Metanephros (tissue), 1 donor: ENCODE results near the gene FAAH. TPM values are rescaled to one million over a fixed set of nuclear protein-coding genes. Genes with fewer than 3 reads are reported as not detected.

Experiments
- total RNA-seq: library from RNA; depleted of rRNA; stranded (reverse); fragments of >200 nt; gene quantifications from one replicate; pipeline ENCODE4 v1.2.3, GENCODE V29; 2014

FAAH gene
- total RNA-seq = 27.0 TPM

DNA sequence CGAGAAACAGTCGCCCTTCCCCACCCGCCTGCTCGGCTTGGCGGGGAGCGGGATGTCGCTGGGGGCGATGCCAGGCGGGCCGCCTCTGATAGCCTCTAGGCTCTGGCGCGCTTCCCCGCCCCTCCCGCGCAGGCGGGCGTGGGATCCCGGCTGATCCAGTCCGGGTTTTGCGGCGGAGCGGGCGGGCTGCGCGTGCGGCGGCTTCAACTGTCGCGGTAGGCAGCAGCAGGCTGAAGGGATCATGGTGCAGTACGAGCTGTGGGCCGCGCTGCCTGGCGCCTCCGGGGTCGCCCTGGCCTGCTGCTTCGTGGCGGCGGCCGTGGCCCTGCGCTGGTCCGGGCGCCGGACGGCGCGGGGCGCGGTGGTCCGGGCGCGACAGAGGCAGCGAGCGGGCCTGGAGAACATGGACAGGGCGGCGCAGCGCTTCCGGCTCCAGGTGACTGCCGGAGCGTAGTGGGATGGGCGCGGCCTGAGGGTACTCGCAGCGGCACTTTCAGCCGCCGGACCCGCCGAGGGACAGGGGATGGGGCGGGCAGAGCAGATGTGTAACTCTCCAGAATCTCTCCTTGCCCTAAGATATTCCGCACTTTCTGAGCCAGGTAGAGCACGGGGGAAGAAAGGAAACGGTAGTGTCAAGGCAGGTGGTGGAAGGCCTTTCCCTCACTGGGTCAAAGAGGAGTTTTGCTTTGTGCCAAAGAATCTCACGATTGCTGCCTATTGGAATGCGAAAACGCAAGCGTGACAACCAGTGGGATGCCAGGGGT is at the start of gene FAAH:
Gene FAAH, plus strand, starts transcription at position 210 of the 764 bp plus-strand sequence. Its CDS starts 32 bp downstream, at position 242.

Other genes with a start within 250 kb of the FAAH start
- 34.1 TPM for gene TSPAN1, start 219.2 kb upstream of the FAAH start, total RNA-seq
- gene P3R3URF, start 217.8 kb upstream of the FAAH start, total RNA-seq = not detected
- 48.1 TPM for gene POMGNT1, start 195.9 kb upstream of the FAAH start, total RNA-seq
- 6.8 TPM for gene LURAP1, start 191.0 kb upstream of the FAAH start, total RNA-seq
- gene RAD54L, start 146.6 kb upstream of the FAAH start, total RNA-seq = 6.7 TPM
- gene LRRC41, start 90.7 kb upstream of the FAAH start, total RNA-seq = 90.7 TPM
- 238 TPM for gene UQCRH, start 90.6 kb upstream of the FAAH start, total RNA-seq
- 26.6 TPM for gene NSUN4, start 53.5 kb upstream of the FAAH start, total RNA-seq
- not detected for gene DMBX1, start 95.5 kb downstream of the FAAH start, total RNA-seq
- gene KNCN, start 157.3 kb downstream of the FAAH start, total RNA-seq = not detected
- 30.4 TPM for gene MKNK1, start 210.0 kb downstream of the FAAH start, total RNA-seq
- gene MOB3C, start 222.5 kb downstream of the FAAH start, total RNA-seq = 14.5 TPM